HCT116 (cell line): ENCODE measurements around the gene CAMKK2. TPM values are rescaled to one million over a fixed set of nuclear protein-coding genes. Genes with fewer than 3 reads are reported as not detected.

ENCODE experiments used
- CEBPB ChIP-seq: IDR thresholded peaks from 2 replicates; pipeline ENCODE4 v1.6.1; 2012; ENCODE audit warnings: low read depth
- CTCF ChIP-seq, 3 experiments: fragments of 200-600 bp in 1 of 3; sonication (generic) in 1 of 3; IDR thresholded peaks in 2 of 3; conservative IDR thresholded peaks in 1 of 3; 2 replicates each; pipeline ENCODE4 v1.5.1; 2012 to 2017; ENCODE audit warnings: low read depth in 2 of 3, low read length in 2 of 3, antibody characterized with exemption in 1 of 3, borderline replicate concordance in 1 of 3, control low read depth in 1 of 3, mild to moderate bottlenecking in 1 of 3, mixed read lengths in 1 of 3, mixed run types in 1 of 3, moderate library complexity in 1 of 3; ENCODE audit not compliant: insufficient read depth in 1 of 3
- ELF1 ChIP-seq: IDR thresholded peaks from 2 replicates; pipeline ENCODE4 v1.6.1; 2012; ENCODE audit warnings: low read depth, borderline replicate concordance
- EZH2phosphoT487 ChIP-seq: fragments of 200-600 bp; IDR thresholded peaks from 2 replicates; pipeline ENCODE4 v1.6.1; 2018; ENCODE audit warnings: antibody characterized with exemption, borderline replicate concordance
- FOSL1 ChIP-seq: IDR thresholded peaks from 2 replicates; pipeline ENCODE4 v1.6.1; 2012; ENCODE audit warnings: low read depth
- MAX ChIP-seq: IDR thresholded peaks from 2 replicates; pipeline ENCODE4 v1.6.1; 2012
- POLR2A ChIP-seq: IDR thresholded peaks from 2 replicates; pipeline ENCODE4 v1.7.0; 2011; ENCODE audit warnings: borderline replicate concordance; ENCODE audit not compliant: insufficient read depth, insufficient read length; ENCODE audit errors: extremely low read depth
- SIN3A ChIP-seq: IDR thresholded peaks from 2 replicates; pipeline ENCODE4 v1.6.1; 2012; ENCODE audit warnings: low read depth
- SRF ChIP-seq: IDR thresholded peaks from 2 replicates; pipeline ENCODE4 v1.6.1; 2012; ENCODE audit warnings: low read depth
- YY1 ChIP-seq: IDR thresholded peaks from 2 replicates; pipeline ENCODE4 v1.6.1; 2011; ENCODE audit warnings: low read length, low read depth, moderate library complexity, mild to moderate bottlenecking; ENCODE audit not compliant: insufficient replicate concordance; ENCODE audit errors: extremely low read depth
- ZNF274 ChIP-seq: fragments of 200-500 bp; sonication (Bioruptor generic); IDR thresholded peaks from 2 replicates; pipeline ENCODE4 v1.6.1; 2014; ENCODE audit warnings: mild to moderate bottlenecking, low read depth, low read length, inconsistent platforms
- total RNA-seq: library from RNA; stranded (reverse); gene quantifications from one replicate; pipeline ENCODE4 v1.2.1, GENCODE V29; 2021; ENCODE audit not compliant: unreplicated experiment
- TF ChIP-seq, protein P1 (sequence below): IDR thresholded peaks from 2 replicates; pipeline ENCODE4 v1.6.1; 2011; ENCODE audit warnings: mild to moderate bottlenecking, low read length, moderate library complexity; ENCODE audit not compliant: insufficient replicate concordance; ENCODE audit errors: extremely low read depth

Gene CAMKK2
- total RNA-seq, 1 experiment from 2014 or later, result 33.8 TPM

GRCh38 chr12:121209624-121210572 is 86.6 kb downstream of the CAMKK2 start, which contains the start of gene P2RX4 (continued):
- TF ChIP-seq ZNF274 (no peak), FOSL1 (no peak), SRF (no peak; the same call in 1 of the 2 replicates), SIN3A (peak; percentile 82), MAX (peak; percentile 76), ELF1 (no peak), YY1 (peak; percentile 84), CTCF (IDR thresholded peaks at IDR 0.05 in 2 of 3, conservative IDR thresholded peaks at IDR 0.05 in 1 of 3; ENCODE audit: borderline replicate concordance in 1 of 3, insufficient read depth in 1 of 3, low read depth in 2 of 3, low read length in 2 of 3) (peak; percentile 7 to 83 (median 17); a peak in 4 of 6 replicates), CEBPB (no peak; the same call in 1 of the 2 replicates), EZH2phosphoT487 (no peak), POLR2A (peak; percentile 70)
- TF ChIP-seq, protein P1, sequence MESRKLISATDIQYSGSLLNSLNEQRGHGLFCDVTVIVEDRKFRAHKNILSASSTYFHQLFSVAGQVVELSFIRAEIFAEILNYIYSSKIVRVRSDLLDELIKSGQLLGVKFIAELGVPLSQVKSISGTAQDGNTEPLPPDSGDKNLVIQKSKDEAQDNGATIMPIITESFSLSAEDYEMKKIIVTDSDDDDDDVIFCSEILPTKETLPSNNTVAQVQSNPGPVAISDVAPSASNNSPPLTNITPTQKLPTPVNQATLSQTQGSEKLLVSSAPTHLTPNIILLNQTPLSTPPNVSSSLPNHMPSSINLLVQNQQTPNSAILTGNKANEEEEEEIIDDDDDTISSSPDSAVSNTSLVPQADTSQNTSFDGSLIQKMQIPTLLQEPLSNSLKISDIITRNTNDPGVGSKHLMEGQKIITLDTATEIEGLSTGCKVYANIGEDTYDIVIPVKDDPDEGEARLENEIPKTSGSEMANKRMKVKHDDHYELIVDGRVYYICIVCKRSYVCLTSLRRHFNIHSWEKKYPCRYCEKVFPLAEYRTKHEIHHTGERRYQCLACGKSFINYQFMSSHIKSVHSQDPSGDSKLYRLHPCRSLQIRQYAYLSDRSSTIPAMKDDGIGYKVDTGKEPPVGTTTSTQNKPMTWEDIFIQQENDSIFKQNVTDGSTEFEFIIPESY, result peak; percentile 14
- TF ChIP-seq, all 23 proteins: peak for 11
